Stimulated activated CD8-positive, alpha-beta memory T cell treated with anti-CD3 and anti-CD28 coated beads, Interleukin-15, amount 100 ng/mL, for 48 hours (primary cell): ENCODE results near the gene RNF14.
"Not testable (repeated sequence)": the region's sequence is repeated elsewhere in the genome, so short reads cannot be mapped to it uniquely, and the experiment has no call there.

Experiments
- DNase-seq, 2 donors: peaks; one replicate each; pipeline ENCODE4 v3.0.0-alpha.2; 2020; ENCODE audit warnings: low read depth in 2 of 2

The RNF14 gene

DNA sequence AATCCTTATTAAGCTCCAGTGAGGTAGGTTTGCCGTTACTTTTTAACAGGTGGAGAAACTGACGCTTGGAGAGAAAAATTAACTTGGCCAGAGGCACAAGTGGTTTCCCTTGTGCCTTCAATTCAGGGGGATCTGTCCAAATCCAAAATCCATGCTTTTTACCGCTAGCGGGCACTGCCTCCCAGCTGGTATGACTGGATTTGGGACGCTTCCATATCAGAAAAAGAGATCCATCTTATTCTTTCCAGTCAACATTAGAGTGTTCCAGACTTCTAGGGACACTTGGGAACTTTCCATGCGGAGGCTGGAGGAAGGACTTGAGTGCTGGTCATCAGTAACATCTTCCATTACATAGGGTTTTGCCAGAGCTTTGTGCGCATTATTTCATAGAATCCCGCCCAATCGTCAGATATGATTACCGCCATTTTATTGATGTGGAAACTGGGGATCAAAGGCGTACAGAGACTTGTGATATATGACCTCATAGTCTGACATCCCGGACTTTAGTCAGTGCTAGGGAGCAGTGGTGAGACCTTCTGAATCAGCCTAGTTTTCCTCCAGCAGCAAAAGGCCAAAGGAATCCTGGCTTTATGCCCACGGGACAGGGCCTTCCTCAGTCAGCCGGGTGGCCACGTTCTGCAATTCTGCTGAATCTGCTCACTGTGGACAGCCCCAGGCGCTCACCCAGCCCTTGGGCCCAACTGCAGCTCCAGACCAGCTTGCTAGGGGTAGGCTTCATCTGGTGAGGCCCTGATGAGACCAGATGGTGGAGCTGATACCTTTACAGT is 45.0 kb downstream of the RNF14 start:
- no peak for DNase-seq

DNA sequence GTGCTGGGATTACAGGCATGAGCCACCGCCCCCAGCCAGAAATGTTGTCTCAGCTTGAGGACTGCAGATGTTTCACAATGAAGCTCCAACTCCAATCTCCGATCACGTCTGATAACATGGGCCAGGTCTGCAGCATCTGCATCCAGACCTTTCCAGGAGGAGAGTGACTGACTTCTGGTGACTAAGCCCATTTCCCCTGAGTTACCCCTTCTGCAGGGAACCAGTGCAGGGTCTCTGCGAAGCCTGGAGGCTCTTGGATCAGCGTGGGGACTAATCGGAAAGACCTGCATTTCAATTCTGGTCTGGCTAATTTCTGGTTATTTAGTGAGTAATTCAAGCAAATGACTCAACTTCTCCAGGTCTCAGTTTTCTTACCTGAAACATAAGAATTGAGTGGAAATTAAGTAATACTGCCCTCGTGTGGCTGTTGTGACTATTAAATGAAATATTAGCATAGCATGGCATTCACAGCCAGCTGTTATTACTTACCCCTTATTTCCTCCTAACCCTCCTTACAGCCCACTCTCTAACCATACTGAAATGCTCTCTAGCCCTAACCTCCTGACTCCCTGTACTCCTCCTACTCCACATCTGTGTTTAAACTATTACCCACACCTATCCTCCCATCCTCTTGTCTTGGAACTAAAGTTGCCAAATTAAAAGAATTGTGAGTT is 46.1 kb downstream of the RNF14 start:
- DNase-seq, result no peak

DNA sequence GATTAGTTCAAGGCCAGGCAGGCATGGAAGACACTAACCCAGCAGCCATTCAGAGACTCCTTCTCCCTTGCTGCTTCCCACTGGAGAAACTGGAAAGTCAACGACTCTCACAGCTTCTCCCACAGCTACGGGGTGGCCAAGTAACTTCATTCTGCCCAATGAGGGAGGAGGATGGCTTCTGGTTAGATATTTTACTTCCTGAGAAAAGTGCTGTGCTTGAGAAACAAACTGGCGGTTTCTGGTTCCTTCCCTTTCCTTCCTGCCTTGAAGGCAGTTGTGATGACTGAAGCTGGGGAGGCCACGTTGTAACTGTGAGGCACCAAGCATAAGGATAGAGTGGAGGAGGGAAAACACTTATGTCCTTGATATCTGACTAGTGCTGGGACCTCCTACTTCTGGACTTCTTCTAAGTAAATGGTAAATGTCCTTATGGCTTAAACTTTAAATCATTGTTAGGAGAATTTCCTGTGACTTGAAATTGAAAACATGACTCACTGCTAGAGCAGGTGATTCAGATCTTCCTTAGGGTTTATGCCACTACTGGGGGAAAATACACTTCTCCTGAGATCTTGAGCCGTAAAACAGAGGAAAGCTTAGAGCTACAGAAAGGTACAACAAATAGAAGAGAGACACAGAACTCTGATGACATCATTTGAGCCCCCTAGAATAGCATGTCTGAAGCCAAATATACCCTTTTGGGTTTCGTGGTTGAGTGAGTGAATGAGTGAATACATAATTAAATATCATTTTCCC is 47.1 kb downstream of the RNF14 start:
- DNase-seq, result no peak

DNA sequence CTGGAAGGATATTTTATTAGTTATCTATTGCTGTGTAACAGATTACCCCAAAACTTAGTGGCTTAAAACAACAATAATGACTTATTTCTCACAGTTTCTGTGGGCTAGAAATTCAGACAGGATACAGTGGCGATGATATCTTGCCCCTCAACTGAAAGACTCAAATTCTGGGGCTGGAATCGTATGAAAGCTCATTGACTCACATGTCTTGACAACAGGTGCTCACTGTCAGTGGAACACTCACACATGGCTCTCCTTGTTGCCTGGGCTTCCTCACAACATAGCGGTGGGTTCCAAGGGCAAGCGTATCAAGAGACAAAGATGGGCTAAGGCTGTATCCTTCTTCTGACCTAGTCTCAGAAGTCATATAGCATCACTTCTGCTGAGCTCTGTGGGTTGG is 47.7 kb downstream of the RNF14 start:
- no peak for DNase-seq

DNA sequence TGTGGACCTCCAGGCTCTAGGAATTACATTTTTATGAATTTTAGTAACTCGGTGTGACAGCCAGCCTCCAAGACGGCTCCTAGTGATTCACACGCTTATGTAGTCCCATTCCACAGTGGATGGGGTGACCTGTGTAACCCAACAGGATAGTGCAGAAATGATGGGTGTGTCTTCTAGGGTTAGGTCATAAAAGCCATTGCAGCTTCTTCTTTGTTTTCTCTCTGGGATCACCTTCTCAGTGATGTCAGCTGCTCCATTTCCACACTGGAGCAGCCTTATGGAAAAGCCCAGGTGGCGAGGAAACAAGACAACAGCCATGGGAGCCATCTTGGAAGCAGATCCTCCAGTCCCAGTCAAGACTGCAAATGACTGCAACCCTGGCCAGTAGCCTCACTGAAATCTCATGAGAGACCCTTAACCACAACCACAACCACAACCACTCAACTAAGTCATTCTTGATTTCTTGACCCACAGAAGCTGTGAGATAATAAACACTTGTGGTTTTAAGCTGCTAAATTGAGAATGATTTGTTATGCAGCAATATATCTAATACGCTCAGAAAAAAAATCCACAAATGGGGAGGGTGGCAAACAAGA is 49.0 kb downstream of the RNF14 start:
- no peak for DNase-seq

DNA sequence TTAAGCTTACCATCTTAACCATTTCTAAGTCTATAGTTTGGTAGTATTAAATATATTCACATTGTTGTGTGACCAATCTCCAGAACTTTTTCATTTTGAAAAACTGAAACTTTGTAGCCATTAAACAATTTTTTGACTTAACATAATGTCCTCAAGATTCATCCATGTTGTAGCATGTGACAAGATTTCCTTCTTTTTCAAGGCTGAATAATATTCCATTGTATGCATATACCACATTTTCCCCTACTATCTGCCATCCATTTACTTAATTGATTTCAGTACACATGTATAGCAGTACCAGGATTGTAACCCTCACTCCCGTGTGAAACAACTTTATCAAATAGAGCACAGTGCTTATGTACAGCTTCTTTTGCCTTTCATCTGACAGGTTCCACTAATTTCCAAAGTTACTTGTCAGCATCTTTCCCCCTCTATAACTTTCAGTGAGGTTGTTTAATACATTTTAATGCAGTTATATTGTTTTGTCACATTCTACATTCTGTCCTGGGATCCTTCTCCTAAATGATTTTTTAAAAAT is 51.3 kb downstream of the RNF14 start:
- DNase-seq, result no peak

DNA sequence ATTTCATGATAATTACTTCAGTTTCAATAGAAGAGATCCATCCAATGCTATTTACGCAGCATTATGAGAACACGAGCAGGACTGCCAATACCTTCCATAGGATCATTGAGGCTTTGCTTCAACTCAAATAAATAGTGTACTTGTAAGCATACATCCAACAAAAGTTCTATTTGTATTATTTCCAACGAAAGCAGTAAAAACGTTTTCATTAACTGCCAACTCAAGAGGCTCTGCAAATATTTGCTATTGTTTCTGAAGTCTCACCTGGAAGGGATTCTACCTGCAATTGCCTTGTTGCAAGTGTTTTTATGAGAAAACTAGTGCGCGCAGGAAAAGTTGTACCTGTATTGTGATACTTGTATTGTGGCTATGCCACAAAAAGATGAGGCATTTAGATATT is 54.9 kb downstream of the RNF14 start:
- DNase-seq, result no peak

DNA sequence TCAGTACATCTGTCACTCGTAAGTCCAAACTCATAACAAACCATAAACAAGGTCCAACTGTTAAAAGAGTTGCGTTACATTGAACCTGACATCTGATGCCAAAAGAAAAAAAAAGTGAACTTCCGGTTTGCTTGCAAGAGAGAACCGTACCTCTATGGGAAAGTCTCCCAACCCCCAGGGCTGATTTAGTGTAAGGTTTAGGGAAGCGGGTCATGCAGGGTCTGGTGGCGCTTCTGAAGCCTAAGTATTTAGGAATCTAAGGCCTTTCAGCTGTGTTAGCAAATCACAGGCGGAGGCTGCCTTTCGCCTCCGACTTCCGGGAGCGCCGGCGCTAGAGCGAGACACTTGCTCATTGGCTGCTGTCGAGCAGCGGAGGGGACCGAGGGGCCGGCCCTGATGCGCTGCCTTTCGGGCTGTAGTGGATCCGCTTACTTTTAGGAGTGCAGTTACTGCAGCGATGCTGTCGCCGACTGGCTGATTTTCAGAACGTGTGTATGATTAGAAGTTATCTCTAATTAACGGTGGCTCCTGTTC is 55.9 kb downstream of the RNF14 start:
- peak; percentile 81 to 85 for DNase-seq

DNA sequence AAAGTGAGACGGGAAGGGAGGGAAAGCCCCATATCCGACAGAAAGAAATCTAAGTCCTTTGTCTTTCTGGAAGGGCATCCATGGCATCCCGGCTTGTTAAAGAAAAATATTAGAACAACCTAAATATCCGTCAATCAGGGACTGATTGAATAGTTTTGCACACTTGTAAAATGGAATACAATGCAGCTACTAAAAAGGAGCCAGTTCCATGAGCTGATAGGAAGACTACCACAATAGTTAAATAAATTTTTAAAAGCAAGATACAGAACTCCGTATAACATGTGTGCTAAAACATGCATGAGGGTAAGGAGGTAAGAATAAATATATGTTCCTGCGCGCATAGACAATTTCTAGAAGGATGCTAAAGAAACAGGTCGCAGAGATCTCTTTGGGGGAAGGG is 56.7 kb downstream of the RNF14 start:
- no peak for DNase-seq

DNA sequence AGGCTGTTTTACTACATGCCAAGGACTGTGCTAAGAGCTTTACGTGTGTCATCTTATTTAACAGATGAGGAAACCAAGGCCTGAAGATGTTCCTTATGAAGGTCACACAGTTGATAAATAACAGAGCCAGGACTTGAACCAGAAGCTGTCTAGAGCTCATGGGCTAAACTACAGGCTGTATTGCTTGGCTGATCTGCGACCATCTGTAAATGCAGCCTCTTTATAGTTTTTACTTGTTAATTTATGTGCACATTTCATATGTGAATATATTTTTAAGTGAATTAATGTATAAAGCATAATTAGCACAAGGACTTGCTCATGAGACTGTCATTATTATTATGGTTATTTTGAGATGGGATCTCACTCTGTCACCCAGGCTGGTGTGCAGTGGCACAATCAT is 63.2 kb downstream of the RNF14 start:
- DNase-seq, result no peak

DNA sequence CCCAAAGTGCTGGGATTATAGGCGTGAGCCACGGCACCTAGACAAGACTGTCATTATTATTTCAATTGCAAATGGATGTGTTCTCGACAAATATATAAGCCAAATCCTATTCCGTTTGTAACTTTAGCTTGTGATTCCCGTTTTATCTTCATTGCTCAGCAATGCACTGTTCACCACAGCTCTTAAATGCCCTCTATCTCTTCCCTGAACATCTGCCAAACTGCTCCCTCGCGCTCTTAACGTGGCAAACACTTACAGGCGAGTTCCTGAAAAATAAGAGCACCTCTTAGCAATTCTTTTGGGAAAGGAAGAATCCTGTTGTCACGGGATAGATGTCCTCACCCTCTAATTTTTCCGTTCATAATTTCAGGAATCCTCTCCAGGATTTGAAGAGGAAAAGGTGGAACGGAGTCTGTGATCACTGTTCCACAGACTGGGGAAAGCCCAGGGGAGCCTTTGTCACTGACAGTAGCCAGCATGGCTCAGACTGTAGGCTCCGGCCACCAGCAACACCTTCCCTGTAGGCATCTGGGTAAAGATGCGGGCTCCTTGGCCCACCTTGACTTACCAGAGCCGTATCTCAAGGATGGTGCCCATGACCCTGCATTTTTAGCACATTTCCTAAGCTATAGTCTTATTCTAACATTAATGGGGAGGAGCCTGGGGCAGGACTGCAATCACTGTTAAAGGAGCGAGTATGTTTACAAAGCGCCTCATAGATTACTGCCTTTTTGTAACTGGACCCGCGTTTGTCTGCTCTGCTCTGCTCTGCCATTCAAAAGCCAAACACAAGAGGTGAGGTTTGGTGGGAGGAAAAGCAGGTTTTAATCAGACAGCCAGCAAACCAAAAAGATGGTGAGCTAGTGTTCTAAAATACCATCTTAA is 64.1 kb downstream of the RNF14 start:
- DNase-seq, result no peak

DNA sequence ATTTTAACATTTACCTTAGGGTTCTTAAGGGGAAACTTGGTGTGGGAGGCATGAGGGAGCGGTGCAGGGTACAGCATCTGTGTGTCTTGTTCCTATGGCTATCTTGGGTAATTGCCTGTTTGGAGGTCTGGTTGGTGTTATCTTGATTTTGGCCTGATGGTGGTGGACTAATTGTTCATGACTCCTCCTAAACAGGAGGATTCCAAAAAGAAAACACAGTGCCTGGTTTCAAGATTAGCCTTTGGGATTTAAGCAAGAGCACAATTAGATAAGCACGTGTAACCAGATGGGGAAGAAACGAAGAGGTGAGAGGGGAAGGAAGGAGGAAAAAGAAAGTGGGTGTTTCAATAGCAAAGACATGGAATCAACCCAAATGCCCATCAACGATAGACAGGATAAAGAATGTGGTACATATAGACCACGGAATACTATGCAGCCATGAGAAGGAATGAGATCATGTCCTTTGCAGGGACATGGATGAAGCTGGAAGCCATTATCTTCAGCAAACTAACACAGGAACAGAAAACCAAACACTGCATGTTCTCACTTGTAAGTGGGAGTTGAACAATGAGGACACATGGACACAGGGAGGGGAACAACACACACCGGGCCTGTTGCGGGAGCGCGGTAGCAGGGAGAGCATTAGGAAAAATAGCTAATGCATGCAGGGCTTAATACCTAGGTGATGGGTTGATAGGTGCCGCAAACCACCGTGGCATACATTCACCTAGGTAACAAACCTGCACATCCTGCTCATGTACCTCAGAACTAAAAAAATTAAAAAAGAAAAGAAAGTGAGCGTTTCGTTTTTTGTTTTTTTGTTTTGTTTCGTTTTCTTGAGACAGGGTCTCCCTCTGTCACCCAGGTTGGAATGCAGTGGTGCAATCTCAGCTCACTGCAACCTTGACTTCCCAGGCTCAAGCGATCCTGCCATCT is 65.0 kb downstream of the RNF14 start:
- DNase-seq, result not testable (repeated sequence)

DNA sequence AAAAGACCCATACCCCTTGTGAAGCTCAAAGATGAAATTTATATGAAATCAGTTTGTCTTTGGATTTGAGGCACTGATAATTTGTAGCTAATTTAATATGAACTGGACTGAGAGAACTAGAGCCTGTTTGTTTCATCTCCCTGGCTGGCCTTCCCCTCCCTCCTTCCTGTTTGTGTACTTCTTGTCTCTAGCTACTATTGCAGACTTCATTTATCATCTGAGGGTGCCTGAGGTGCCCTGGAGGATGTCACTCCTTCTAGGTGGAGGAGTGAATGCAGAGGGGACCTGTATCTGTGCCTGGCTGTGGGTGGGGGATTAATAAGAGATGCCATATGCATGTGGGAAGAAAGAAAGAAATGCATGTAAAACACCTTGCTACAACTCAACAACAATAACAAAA is 66.1 kb downstream of the RNF14 start:
- DNase-seq, result no peak

DNA sequence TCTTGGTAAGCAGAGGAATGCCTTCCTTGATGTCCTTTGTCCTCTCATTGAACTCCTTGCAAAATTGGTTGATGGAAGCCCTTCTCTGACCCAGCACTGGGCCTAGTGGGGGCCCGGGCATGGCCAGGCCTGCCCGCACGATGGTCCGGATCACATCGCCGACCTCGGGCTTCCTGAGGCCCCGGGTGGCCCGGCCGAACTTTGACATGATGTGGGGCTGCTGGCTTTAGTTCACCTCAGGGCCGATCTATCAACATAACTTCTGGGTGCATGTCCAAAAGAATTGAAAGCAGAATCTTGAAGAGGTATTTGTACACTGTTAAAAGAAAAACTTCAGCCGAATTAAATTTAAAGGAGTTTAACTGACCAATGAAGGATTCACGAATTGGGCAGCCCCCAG is 68.0 kb downstream of the RNF14 start:
- DNase-seq, result no peak

DNA sequence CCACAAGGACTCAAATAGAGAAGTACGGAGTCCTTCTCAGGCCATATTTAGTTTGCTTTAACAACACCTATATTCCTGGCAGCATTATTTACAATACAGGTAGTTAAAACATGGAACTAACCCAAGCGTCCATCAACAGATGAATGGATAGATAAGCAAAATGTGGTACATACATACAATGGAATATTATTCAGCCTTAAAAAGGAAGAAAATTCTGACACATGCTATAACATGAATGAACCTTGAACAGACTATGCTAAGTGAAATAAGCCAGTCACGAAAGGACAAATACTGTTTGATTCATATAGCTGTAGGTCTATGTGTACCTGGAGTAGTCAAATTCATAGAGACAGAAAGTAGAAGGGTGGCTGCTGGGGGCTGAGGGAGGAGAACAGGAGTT is 68.7 kb downstream of the RNF14 start:
- not testable (repeated sequence) for DNase-seq

DNA sequence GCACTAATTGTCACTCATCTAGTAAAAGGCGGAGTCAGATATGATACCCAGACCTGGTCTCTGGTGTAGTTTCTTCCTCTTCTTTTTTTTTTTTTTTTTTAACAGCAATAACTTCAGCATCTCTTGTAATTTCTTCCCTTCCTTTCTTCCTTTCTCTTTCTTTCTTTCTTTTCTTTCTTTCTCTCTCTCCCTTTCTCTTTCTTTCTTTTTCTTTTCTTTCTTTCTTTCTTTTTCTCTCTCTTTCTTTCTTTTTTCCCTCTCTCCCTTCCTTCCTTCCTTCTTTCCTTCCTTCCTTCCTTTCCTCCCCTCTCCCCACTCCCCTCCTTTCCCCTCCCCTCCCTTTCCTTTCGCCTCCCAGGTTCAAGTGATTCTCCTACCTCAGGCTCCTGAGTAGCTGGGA is 69.8 kb downstream of the RNF14 start:
- no peak for DNase-seq
